Hepatic stellate cell (primary cell): ENCODE results near the gene RALGAPA2.

Source experiments
- DNase-seq: peaks from one replicate; pipeline ENCODE4 v3.0.0; 2011; ENCODE audit warnings: low spot score

The RALGAPA2 gene

GRCh38 chr20:20399531-20400500 is 312.6 kb downstream of the RALGAPA2 start:
- DNase-seq = no peak

- DNase-seq = no peak
These were observed 314.3 kb downstream of the RALGAPA2 start for GRCh38 chr20:20398123-20398522.

- DNase-seq = no peak
These were observed 315.6 kb downstream of the RALGAPA2 start for GRCh38 chr20:20396794-20397193.

- no peak for DNase-seq
These were observed 316.4 kb downstream of the RALGAPA2 start for GRCh38 chr20:20395903-20396568.

- DNase-seq = no peak
These were observed 317.4 kb downstream of the RALGAPA2 start for GRCh38 chr20:20395087-20395486.

GRCh38 chr20:20393207-20394120 is 319.0 kb downstream of the RALGAPA2 start:
- peak; percentile 26 for DNase-seq

- DNase-seq = no peak
These were observed 320.7 kb downstream of the RALGAPA2 start for GRCh38 chr20:20391766-20392165.

GRCh38 chr20:20391115-20391514 is 321.3 kb downstream of the RALGAPA2 start:
- DNase-seq = no peak

GRCh38 chr20:20390393-20390792 is 322.1 kb downstream of the RALGAPA2 start:
- no peak for DNase-seq

GRCh38 chr20:20386192-20386591 is 326.3 kb downstream of the RALGAPA2 start:
- no peak for DNase-seq

- no peak for DNase-seq
These were observed 336.6 kb downstream of the RALGAPA2 start for GRCh38 chr20:20375862-20376261.

GRCh38 chr20:20373091-20373571 is 339.3 kb downstream of the RALGAPA2 start:
- no peak for DNase-seq

- DNase-seq = no peak
These were observed 340.8 kb downstream of the RALGAPA2 start for GRCh38 chr20:20371681-20372080.

GRCh38 chr20:20371083-20371482 is 341.4 kb downstream of the RALGAPA2 start:
- DNase-seq = no peak

GRCh38 chr20:20370094-20370575 is 342.3 kb downstream of the RALGAPA2 start:
- no peak for DNase-seq

GRCh38 chr20:20369250-20370093 is 343.0 kb downstream of the RALGAPA2 start:
- no peak for DNase-seq

- DNase-seq = no peak
These were observed 343.8 kb downstream of the RALGAPA2 start for GRCh38 chr20:20368418-20369249.

GRCh38 chr20:20367575-20368417 is 344.6 kb downstream of the RALGAPA2 start, which contains the start of gene INSM1:
INSM1 (plus strand) TSS chr20:20368104; CDS start chr20:20368268, 164 bp downstream.
- DNase-seq = no peak
